Esophagus muscularis mucosa (tissue), 4 donors: ENCODE measurements around the gene BRDT.

Experiments used
- EP300 ChIP-seq: sonication (generic); formaldehyde crosslinking; IDR thresholded peaks from one replicate; pipeline ENCODE4 v1.6.1; 2017; ENCODE audit warnings: antibody characterized with exemption
- POLR2A ChIP-seq: fragments of 450-650 bp; IDR thresholded peaks from one replicate; pipeline ENCODE4 v1.6.1; 2017; ENCODE audit warnings: antibody characterized with exemption, moderate library complexity, mild to moderate bottlenecking, low read depth
- POLR2AphosphoS5 ChIP-seq, 2 donors: sonication (generic); formaldehyde crosslinking; IDR thresholded peaks; one replicate each; pipeline ENCODE4 v1.6.1; 2017; ENCODE audit warnings: antibody characterized with exemption in 2 of 2
- TF ChIP-seq, protein P1 (sequence below), 3 experiments: fragments of 200-600 bp in 2 of 3; fragments of 450-650 bp in 1 of 3; sonication (generic) in 2 of 3; IDR thresholded peaks; one replicate each; pipeline ENCODE4 v1.5.1; 2017 to 2019; ENCODE audit warnings: antibody characterized with exemption in 3 of 3, mild to moderate bottlenecking in 2 of 3, moderate library complexity in 1 of 3

DNA sequence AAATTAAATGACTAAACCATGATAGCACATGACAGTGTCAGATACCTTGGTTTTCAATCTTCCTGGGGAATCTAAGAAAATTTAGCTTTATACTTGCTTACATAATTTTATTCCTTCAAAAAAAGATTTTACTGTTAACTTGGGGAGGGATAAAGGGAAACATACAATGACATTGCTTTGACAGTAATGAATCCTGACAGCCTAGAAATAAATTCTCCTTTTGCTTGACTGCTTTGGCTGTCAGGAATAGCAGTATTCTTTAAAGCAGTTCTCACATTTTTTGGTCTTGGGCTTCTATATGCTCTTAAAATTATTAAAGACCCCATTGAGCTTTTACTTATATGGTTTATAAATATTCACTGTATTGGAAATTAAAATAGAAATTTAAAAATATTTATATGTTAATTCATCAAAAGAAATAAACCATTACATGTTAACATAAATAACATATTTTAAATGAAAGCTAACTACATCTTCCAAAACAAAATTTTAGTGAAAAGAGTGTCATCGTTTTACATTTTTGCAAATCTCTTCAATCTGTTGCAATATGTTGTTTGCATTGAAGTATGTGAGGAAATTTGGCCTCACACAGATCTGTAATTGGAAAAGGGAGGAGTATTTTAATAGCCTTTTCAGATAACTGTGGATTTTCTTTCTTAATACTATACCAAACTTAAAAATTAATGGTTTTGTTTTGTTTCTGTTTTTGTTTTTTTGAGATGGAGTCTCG is 96.7 kb downstream of the BRDT start:
- TF ChIP-seq POLR2AphosphoS5 (IDR thresholded peaks at IDR 0.05) = no peak
- TF ChIP-seq, protein P1, sequence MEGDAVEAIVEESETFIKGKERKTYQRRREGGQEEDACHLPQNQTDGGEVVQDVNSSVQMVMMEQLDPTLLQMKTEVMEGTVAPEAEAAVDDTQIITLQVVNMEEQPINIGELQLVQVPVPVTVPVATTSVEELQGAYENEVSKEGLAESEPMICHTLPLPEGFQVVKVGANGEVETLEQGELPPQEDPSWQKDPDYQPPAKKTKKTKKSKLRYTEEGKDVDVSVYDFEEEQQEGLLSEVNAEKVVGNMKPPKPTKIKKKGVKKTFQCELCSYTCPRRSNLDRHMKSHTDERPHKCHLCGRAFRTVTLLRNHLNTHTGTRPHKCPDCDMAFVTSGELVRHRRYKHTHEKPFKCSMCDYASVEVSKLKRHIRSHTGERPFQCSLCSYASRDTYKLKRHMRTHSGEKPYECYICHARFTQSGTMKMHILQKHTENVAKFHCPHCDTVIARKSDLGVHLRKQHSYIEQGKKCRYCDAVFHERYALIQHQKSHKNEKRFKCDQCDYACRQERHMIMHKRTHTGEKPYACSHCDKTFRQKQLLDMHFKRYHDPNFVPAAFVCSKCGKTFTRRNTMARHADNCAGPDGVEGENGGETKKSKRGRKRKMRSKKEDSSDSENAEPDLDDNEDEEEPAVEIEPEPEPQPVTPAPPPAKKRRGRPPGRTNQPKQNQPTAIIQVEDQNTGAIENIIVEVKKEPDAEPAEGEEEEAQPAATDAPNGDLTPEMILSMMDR (IDR thresholded peaks at IDR 0.05) = no peak
- TF ChIP-seq POLR2A = no peak
- TF ChIP-seq EP300 = no peak
